Transverse colon (tissue), 4 donors: ENCODE measurements around the gene GRM8. TPM values are rescaled to one million over a fixed set of nuclear protein-coding genes. Genes with fewer than 3 reads are reported as not detected.

Source experiments
- DNase-seq: peaks from one replicate; pipeline ENCODE4 v3.0.0-alpha.2; 2019
- H3K27ac ChIP-seq, 4 donors: fragments of 200-600 bp; sonication (generic); 2 replicates each; pipeline ENCODE4 v1.5.1; 2016 to 2018; ENCODE audit warnings: inconsistent platforms in 4 of 4
- H3K27me3 ChIP-seq: fragments of 200-600 bp; sonication (generic); 2 replicates; pipeline ENCODE4 v1.5.1; 2017; ENCODE audit warnings: inconsistent platforms
- H3K36me3 ChIP-seq, 4 donors: fragments of 200-600 bp; sonication (generic); 2 replicates each; pipeline ENCODE4 v1.5.1; 2017 to 2019; ENCODE audit warnings: inconsistent platforms in 4 of 4
- H3K4me1 ChIP-seq, 4 donors: fragments of 200-600 bp; sonication (generic); 2 replicates each; pipeline ENCODE4 v1.5.1; 2017 to 2020; ENCODE audit warnings: inconsistent platforms in 4 of 4
- H3K4me3 ChIP-seq, 4 donors: fragments of 200-600 bp; sonication (generic); 1 replicate in 1 of 4; 2 replicates in 3 of 4; pipeline versions ENCODE4 v1.5.1 to v1.6.1; 2017 to 2019; ENCODE audit warnings: inconsistent platforms in 4 of 4
- H3K9me3 ChIP-seq, 2 donors: fragments of 200-600 bp; sonication (generic); 2 replicates each; pipeline ENCODE4 v1.5.1; 2017 to 2019; ENCODE audit warnings: inconsistent platforms in 2 of 2
- EP300 ChIP-seq: sonication (generic); formaldehyde crosslinking; IDR thresholded peaks from one replicate; pipeline ENCODE4 v1.6.1; 2017; ENCODE audit warnings: antibody characterized with exemption, low read depth
- POLR2A ChIP-seq: fragments of 450-650 bp; IDR thresholded peaks from one replicate; pipeline ENCODE4 v1.6.1; 2016; ENCODE audit warnings: antibody characterized with exemption, mild to moderate bottlenecking, moderate library complexity
- POLR2AphosphoS5 ChIP-seq, 3 donors: sonication (generic); formaldehyde crosslinking; IDR thresholded peaks; one replicate each; pipeline ENCODE4 v1.6.1; 2016; ENCODE audit warnings: antibody characterized with exemption in 3 of 3
- WGBS, 2 donors: methylation state at CpG; one replicate each; pipeline ENCODE4 v1.1.5; 2018; ENCODE audit warnings: low coverage in 1 of 2; 5-methylcytosine and 5-hydroxymethylcytosine counted together
- in situ Hi-C, 4 donors: fragments of 200-750 bp; cut with MboI; loops; one replicate each; pipeline versions ENCODE4 v1.15.0 to v1.15.1; 2017; ENCODE audit warnings: low sequenced_read_pairs in 3 of 4, low pct_ligation_motif_present in 1 of 4, low pct_unique_long_range_greater_than_20kb in 1 of 4
- intact Hi-C: fragments of 100-400 bp; cut with DNase I; formaldehyde crosslinking; loops from one replicate; pipeline ENCODE4 v1.15.1; 2023; ENCODE audit warnings: low total_unique reads
- total RNA-seq, 4 donors: library from RNA; depleted of rRNA; stranded (reverse); fragments of >200 nt; gene quantifications; one replicate each; pipeline ENCODE4 v1.1.0, GENCODE V29; 2016
- TF ChIP-seq, protein P1 (sequence below), 5 experiments: fragments of 200-600 bp in 3 of 5; fragments of 450-650 bp in 2 of 5; sonication (generic) in 3 of 5; IDR thresholded peaks; 1 replicate in 2 of 5; 2 replicates in 3 of 5; pipeline ENCODE4 v1.5.1; 2016 to 2017; ENCODE audit warnings: antibody characterized with exemption in 5 of 5, inconsistent platforms in 3 of 5, mild to moderate bottlenecking in 2 of 5, moderate library complexity in 1 of 5

The GRM8 gene
- total RNA-seq, 4 donors from 2014 or later: 0.68 to 9.7 (median 2.9) TPM

DNA sequence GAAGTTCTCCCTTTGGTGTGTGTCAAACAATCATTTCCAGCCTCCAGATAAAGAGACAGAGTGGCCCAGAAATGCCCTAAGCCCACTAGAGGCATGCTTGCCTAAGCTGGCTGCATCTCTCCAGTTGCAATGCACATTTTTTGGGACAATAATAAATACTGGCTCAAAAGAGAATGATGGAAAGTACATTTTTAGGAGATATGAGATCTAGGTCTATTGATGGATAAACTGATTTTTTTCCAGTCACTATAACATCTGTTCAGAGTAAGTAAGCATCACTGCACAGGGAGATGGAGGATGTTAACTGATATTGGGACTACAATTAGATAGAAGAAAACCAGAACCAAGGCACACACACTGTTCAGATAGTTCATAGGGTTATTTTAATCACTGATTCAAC is 553.0 kb downstream of the GRM8 start:
- intact Hi-C loops: no loop called here
- TF ChIP-seq POLR2A: no peak
- TF ChIP-seq, protein P1, sequence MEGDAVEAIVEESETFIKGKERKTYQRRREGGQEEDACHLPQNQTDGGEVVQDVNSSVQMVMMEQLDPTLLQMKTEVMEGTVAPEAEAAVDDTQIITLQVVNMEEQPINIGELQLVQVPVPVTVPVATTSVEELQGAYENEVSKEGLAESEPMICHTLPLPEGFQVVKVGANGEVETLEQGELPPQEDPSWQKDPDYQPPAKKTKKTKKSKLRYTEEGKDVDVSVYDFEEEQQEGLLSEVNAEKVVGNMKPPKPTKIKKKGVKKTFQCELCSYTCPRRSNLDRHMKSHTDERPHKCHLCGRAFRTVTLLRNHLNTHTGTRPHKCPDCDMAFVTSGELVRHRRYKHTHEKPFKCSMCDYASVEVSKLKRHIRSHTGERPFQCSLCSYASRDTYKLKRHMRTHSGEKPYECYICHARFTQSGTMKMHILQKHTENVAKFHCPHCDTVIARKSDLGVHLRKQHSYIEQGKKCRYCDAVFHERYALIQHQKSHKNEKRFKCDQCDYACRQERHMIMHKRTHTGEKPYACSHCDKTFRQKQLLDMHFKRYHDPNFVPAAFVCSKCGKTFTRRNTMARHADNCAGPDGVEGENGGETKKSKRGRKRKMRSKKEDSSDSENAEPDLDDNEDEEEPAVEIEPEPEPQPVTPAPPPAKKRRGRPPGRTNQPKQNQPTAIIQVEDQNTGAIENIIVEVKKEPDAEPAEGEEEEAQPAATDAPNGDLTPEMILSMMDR (IDR thresholded peaks at IDR 0.05): no peak
- TF ChIP-seq EP300: no peak
- no peak for TF ChIP-seq POLR2AphosphoS5 (IDR thresholded peaks at IDR 0.05)

DNA sequence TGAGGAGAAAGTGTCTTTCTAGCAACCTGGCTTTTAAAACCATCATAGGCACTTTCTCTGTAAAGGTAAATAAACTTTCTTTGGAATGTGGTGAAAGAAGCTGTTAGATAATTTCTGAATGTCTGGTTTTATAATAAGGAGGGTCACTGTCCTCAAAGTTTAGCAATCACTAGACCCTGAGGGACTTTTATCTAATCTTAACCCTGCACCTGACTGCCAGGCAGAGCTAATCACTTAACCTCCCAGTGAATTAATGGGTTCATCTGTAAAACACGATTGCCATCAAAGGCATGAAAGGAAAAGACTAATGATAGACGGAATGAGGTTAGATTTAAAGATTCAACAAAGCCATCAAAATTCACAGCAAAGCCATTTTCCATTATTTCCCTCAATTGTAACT is 553.8 kb downstream of the GRM8 start:
- Histone ChIP-seq H3K27me3 (no peaks in the 10 kb centered on the region), H3K27ac (no peak overlapping the region), H3K4me1 (no peaks in the 10 kb centered on the region), H3K9me3 (no peaks in the 10 kb centered on the region), H3K4me3 (no peak overlapping the region), H3K36me3 (no peaks in the 10 kb centered on the region)
- no peak for DNase-seq
- 75 to 77% methylated on average over 2 of the region's 2 CpGs for WGBS, 2 donors
- no peak for TF ChIP-seq EP300
- in situ Hi-C loops (no loop called here), intact Hi-C loops (no loop called here)

More for the DNA sequence above, 553.0 kb downstream of the GRM8 start:
- Histone ChIP-seq H3K4me3 (no peak overlapping the region), H3K27ac (no peak overlapping the region), H3K4me1 (no peaks in the 10 kb centered on the region), H3K27me3 (no peaks in the 10 kb centered on the region), H3K9me3 (no peaks in the 10 kb centered on the region), H3K36me3 (no peaks in the 10 kb centered on the region)
- in situ Hi-C loops: no loop called here
- no peak for DNase-seq

DNA sequence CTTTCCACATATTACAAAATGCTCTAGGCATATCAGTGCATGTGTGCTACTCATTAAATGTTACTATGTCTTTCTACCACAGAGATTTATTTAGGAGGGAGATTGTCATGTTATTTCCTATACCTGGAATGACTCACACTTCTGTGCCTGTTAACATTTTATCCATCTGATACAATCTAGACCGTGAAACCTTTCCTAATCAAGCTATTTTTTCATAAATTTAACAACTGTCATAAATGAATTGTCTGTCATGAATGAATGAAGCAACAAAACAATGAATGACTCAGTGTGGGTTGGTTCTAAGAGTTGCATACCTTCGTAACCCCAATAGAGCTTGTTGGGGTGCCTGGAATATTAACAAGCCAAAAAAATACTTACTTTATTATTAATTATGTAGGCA is 554.3 kb downstream of the GRM8 start:
- TF ChIP-seq POLR2A (no peak), POLR2AphosphoS5 (IDR thresholded peaks at IDR 0.05) (no peak), EP300 (no peak)
- TF ChIP-seq, protein P1 (IDR thresholded peaks at IDR 0.05): no peak

DNA sequence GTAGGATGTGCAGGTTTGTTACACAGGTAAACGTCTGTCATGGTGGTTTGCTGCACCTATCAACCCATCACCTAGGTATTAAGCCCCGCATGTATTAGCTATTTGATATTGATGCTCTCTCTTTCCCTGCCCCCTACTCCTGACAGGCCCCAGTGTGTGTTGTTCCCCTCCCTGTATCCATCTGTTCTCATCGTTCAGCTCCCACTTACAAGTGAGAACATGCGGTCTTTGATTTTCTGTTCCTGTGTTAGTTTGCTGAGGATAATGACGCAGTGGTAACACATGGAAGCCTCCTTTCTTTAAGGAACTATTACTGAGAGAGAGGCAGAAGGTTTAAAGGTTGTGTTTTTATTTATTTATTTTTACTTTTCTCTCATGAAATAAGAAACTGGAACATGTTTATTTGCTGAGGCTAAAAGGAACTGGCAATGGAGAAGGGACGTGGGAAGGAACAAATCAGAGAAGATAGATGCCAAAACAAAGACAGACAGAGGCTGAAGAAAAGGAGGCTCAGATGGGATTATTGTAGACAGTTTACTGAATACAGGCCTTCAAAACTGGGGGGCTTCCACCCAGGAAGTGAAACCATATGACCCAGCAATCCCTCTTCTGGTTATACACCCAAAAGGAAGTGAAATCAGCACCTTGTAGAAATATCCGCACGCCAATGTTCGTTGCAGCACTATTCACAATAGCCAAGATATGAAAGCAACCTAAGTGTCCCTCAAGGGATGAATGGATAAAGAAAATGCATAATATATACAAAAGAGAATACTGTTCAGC is 556.3 kb downstream of the GRM8 start:
- TF ChIP-seq, protein P1 (IDR thresholded peaks at IDR 0.05): no peak
- no peak for TF ChIP-seq POLR2AphosphoS5 (IDR thresholded peaks at IDR 0.05)
- TF ChIP-seq EP300: no peak
- no peak for TF ChIP-seq POLR2A
- no peaks in the 10 kb centered on the region for H3K27me3 ChIP-seq
- no peaks in the 10 kb centered on the region for H3K9me3 ChIP-seq
- H3K4me1 ChIP-seq: no peaks in the 10 kb centered on the region
- H3K4me3 ChIP-seq: no peak overlapping the region
- intact Hi-C loops (no loop called here), in situ Hi-C loops (no loop called here)
- no peak overlapping the region for H3K27ac ChIP-seq
- no peaks in the 10 kb centered on the region for H3K36me3 ChIP-seq
- no peak for DNase-seq
- 79 to 83% methylated on average over 5 to 9 of the region's 9 CpGs for WGBS, 2 donors

More for the DNA sequence above, 554.3 kb downstream of the GRM8 start:
- no peaks in the 10 kb centered on the region for H3K4me1 ChIP-seq
- 69 to 75% methylated on average over 2 of the region's 2 CpGs for WGBS, 2 donors
- in situ Hi-C loops (no loop called here), intact Hi-C loops (no loop called here)
- H3K4me3 ChIP-seq: no peak overlapping the region
- no peaks in the 10 kb centered on the region for H3K36me3 ChIP-seq
- no peaks in the 10 kb centered on the region for H3K9me3 ChIP-seq
- DNase-seq: no peak
- H3K27ac ChIP-seq: no peak overlapping the region
- no peaks in the 10 kb centered on the region for H3K27me3 ChIP-seq
